ENCODE measurements around the gene DSCAM. TPM values are rescaled to one million over a fixed set of nuclear protein-coding genes. Genes with fewer than 3 reads are reported as not detected.

DSCAM gene
- total RNA-seq, 1 donor: not detected

DNA sequence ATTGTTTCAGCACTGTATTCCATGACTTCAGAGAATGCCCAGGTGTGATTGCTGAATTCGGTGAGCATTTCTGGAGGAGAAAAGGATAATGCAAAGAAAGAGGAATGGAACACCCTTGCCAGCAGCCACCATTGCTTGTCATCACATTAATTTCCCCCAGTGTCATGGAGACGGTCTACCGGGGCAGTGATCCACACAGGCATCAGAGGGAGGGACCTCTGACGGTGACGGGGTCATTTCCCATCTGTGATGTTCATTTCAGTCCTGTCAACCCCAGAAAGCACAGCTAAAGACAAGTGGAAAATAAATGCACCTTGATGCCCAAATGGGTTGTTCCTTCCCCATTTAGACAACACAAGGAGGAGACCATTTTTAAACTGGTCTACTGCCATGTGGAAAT, 603.3 kb downstream of the DSCAM start:
- TF ChIP-seq, protein P1, sequence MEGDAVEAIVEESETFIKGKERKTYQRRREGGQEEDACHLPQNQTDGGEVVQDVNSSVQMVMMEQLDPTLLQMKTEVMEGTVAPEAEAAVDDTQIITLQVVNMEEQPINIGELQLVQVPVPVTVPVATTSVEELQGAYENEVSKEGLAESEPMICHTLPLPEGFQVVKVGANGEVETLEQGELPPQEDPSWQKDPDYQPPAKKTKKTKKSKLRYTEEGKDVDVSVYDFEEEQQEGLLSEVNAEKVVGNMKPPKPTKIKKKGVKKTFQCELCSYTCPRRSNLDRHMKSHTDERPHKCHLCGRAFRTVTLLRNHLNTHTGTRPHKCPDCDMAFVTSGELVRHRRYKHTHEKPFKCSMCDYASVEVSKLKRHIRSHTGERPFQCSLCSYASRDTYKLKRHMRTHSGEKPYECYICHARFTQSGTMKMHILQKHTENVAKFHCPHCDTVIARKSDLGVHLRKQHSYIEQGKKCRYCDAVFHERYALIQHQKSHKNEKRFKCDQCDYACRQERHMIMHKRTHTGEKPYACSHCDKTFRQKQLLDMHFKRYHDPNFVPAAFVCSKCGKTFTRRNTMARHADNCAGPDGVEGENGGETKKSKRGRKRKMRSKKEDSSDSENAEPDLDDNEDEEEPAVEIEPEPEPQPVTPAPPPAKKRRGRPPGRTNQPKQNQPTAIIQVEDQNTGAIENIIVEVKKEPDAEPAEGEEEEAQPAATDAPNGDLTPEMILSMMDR (IDR thresholded peaks at IDR 0.05; ENCODE audit: insufficient read depth, low read length): no peak

DNA sequence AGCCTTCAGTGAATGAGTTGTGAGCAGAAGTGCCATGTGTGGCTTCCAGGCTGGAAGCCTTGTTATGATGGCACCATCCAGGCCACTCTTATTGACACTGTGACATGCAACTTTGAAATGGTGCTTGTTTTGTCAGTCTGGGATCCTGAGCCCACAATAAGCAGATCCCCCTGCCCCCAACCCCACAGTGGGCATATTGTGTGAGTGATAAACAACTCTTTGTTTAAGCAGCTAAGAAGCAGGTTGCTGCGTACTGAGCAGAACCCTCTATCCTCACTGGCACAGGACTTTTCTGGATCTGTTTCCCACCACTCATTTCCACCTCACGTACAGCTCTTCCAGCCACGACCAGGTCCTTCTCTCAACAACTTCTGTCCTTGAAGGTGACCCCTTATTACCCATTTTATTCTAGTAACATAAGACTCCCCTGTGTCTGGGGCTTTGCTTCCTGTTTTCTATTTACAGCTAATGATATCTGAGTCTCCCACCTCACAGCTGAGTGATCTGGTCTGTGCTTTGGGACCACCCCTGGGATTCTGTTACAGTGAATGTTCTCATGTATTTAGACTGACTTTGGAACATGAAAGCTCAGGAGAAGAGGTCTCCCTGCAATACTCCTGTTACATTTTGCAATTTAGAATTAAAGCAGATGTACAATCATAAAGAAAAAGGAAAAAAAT, 604.2 kb downstream of the DSCAM start:
- TF ChIP-seq, protein P1 (IDR thresholded peaks at IDR 0.05; ENCODE audit: insufficient read depth, low read length): no peak

More for the DNA sequence above, 603.3 kb downstream of the DSCAM start:
- no peak for DNase-seq (ENCODE audit: low read depth)
- no peak overlapping the region for H3K4me3 ChIP-seq (ENCODE audit: low read depth, low read length)

DNA sequence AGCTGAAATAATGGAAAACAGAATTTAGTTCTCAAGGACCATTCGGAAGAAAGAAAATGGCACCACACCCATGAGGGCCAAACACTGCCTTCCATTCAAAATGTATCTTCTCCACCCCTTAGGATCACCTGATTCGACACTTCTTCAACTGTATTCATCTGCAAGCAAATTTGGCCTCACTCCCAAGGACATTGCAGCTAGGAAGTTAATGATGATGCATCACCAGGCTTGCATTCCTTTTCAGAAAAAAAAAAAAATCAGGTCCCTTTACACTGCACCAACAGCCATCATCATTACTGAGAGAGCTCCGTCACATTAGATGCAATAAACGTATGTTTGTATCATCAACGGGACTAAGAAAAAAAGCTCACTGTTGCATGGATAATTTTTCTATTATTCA, 611.4 kb downstream of the DSCAM start:
- DNase-seq (ENCODE audit: low read depth): no peak
- no peak overlapping the region for H3K4me3 ChIP-seq (ENCODE audit: low read depth, low read length)
- TF ChIP-seq, protein P1 (IDR thresholded peaks at IDR 0.05; ENCODE audit: insufficient read depth, low read length): no peak

More for the DNA sequence above, 604.2 kb downstream of the DSCAM start:
- no peak for DNase-seq (ENCODE audit: low read depth)
- H3K4me3 ChIP-seq (ENCODE audit: low read depth, low read length): no peak overlapping the region

DNA sequence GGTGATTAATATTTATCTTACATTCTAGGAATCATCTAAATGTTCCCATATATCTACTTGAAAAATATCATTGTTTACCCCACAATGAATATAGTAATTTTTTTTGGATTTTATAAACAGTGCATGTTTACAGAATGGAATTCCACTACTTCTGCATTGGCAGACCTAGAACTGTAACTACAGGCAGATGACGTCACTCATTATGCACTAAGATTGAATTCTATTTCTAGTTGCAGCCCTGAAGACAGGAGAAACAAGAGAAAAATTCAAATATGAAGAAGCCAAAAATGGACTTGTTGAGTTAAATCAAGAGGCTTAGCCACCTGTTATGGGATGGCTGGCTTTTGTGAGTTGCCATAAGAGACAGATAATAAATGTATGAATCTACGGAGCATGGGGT, 615.0 kb downstream of the DSCAM start:
- H3K4me3 ChIP-seq (ENCODE audit: low read depth, low read length): no peak overlapping the region

DNA sequence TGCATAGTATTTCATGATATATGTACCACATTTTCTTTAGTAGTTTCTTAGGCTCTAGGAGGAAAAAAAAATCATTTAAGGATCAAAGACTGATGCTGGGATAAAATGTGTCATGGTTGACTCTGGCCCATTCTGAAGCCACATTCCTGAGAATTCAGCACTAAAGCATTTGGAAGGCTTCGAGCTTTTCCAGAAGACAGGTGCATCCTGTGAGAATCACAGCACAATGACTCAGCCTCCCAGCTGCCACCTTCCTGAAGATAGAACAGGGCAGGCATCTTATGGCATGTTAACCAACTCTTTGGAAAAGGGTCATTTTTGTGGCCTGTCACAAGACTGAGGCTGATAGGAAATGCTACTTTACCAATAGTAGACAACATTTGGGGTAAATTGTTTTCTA, 619.9 kb downstream of the DSCAM start:
- no peak overlapping the region for H3K4me3 ChIP-seq (ENCODE audit: low read depth, low read length)
- DNase-seq (ENCODE audit: low read depth): no peak
- TF ChIP-seq, protein P1 (IDR thresholded peaks at IDR 0.05; ENCODE audit: insufficient read depth, low read length): no peak

More for the DNA sequence above, 615.0 kb downstream of the DSCAM start:
- TF ChIP-seq, protein P1 (IDR thresholded peaks at IDR 0.05; ENCODE audit: insufficient read depth, low read length): no peak
- DNase-seq (ENCODE audit: low read depth): no peak

DNA sequence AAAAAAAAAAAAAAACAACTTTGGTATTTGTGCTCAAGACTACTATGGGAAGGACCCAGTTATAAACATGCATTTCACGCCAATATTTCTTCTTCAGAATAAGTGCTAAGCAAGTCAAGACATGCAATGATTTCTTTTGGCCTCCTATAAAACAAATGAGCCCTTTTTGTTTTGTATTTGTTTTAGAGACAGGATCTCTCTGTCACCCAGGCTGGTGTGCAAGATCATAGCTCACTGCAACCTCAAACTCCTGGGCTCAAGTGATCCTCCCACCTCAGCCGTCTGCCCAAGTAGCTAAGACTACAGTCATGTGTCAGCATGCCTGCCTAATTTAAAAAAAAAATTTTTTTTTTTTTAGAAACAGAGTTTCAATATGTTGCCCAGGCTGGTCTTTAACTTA, 631.0 kb downstream of the DSCAM start:
- TF ChIP-seq, protein P1 (IDR thresholded peaks at IDR 0.05; ENCODE audit: insufficient read depth, low read length): no peak
- no peak overlapping the region for H3K4me3 ChIP-seq (ENCODE audit: low read depth, low read length)
- DNase-seq (ENCODE audit: low read depth): no peak

DNA sequence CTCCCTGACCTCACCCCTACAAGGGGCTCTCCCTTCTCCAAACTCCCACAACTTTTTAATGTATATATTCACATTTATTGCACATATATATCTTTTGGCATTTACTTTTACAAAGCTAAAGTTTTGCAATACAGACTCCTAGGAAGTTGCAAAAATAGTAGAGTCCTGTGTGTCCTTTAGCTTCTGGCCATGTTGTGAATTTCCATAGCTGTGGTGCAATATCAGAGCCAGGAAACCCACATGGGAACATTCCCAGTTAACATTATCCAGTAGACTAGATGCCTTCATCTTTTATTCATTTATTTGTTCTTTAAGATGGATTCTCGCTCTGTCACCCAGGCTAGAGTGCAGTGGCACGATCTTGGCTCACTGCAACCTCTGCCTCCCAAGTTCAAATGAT, 636.7 kb downstream of the DSCAM start:
- TF ChIP-seq, protein P1 (IDR thresholded peaks at IDR 0.05; ENCODE audit: insufficient read depth, low read length): no peak
- no peak overlapping the region for H3K4me3 ChIP-seq (ENCODE audit: low read depth, low read length)
- DNase-seq (ENCODE audit: low read depth): no peak
